ENCODE results near the gene ZC2HC1B.

ZC2HC1B gene

GRCh38 chr6:143952060-143952778, 87.9 kb downstream of the ZC2HC1B start:
- in situ Hi-C loops (cut with HindIII; ENCODE audit: low pct_ligation_motif_present, low pct_unique_long_range_greater_than_20kb, low sequenced_read_pairs), result no loop called here
- DNase-seq, result no peak

GRCh38 chr6:143952947-143953701, 88.8 kb downstream of the ZC2HC1B start:
- in situ Hi-C loops (cut with HindIII; ENCODE audit: low pct_ligation_motif_present, low pct_unique_long_range_greater_than_20kb, low sequenced_read_pairs), result no loop called here
- DNase-seq, result no peak

GRCh38 chr6:143953922-143954321, 89.6 kb downstream of the ZC2HC1B start:
- DNase-seq, result no peak
- in situ Hi-C loops (cut with HindIII; ENCODE audit: low pct_ligation_motif_present, low pct_unique_long_range_greater_than_20kb, low sequenced_read_pairs), result no loop called here

GRCh38 chr6:143955971-143956370, 91.7 kb downstream of the ZC2HC1B start:
- in situ Hi-C loops (cut with HindIII; ENCODE audit: low pct_ligation_motif_present, low pct_unique_long_range_greater_than_20kb, low sequenced_read_pairs), result no loop called here

DNA sequence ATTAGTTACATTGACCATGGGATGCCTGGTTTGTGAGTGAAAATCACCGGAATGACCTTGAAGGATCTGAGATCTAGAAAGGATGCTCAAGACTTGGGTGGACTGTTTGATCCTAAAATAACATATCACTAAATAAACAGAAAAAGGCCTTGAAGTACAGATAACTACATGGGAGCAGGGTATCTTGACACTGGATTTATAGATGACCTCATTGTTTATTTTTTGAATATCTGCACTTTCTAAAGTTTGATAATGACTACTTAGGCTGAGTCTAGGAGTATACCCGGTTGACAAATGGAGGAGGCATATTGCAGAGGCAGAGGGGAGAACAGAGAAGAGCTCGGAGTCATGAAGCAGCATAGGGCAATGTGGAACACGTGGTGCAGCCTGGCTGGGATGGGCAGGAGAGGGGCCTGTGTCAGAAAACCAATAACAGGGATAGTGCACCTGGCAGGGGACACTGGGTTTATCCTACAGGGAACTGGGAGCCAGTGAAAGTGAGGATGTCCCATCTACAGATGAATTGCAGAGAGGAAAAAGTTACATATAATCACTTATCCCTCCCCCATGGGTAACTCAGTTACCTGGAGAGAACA, 93.5 kb downstream of the ZC2HC1B start:
- DNase-seq, result no peak
- in situ Hi-C loops (cut with HindIII; ENCODE audit: low pct_ligation_motif_present, low pct_unique_long_range_greater_than_20kb, low sequenced_read_pairs), result no loop called here

More at GRCh38 chr6:143955971-143956370, 91.7 kb downstream of the ZC2HC1B start:
- DNase-seq, result no peak

GRCh38 chr6:143958839-143959399, 94.6 kb downstream of the ZC2HC1B start:
- DNase-seq, result no peak
- in situ Hi-C loops (cut with HindIII; ENCODE audit: low pct_ligation_motif_present, low pct_unique_long_range_greater_than_20kb, low sequenced_read_pairs), result no loop called here

DNA sequence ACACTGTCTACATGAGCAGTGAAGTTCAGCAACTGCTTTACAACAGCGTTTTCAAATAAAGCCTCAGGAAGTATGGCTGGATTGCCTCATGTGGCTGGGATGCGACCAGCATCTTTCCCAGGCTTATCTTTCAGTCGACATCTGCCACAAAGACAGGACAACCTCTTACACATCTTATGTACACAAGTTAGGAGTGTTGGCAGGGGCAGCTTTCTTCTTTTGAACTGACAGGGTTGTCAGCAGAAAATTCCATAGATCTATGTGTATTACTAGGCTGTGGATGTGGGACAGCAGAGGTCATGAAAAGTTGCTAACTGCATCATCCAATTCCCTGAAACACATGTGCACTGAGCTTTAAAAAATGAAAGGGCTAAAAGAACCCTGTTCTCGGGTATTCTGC, 95.7 kb downstream of the ZC2HC1B start:
- no peak for DNase-seq
- in situ Hi-C loops (cut with HindIII; ENCODE audit: low pct_ligation_motif_present, low pct_unique_long_range_greater_than_20kb, low sequenced_read_pairs), result no loop called here

GRCh38 chr6:143961066-143961465, 96.8 kb downstream of the ZC2HC1B start:
- in situ Hi-C loops (cut with HindIII; ENCODE audit: low pct_ligation_motif_present, low pct_unique_long_range_greater_than_20kb, low sequenced_read_pairs), result no loop called here

DNA sequence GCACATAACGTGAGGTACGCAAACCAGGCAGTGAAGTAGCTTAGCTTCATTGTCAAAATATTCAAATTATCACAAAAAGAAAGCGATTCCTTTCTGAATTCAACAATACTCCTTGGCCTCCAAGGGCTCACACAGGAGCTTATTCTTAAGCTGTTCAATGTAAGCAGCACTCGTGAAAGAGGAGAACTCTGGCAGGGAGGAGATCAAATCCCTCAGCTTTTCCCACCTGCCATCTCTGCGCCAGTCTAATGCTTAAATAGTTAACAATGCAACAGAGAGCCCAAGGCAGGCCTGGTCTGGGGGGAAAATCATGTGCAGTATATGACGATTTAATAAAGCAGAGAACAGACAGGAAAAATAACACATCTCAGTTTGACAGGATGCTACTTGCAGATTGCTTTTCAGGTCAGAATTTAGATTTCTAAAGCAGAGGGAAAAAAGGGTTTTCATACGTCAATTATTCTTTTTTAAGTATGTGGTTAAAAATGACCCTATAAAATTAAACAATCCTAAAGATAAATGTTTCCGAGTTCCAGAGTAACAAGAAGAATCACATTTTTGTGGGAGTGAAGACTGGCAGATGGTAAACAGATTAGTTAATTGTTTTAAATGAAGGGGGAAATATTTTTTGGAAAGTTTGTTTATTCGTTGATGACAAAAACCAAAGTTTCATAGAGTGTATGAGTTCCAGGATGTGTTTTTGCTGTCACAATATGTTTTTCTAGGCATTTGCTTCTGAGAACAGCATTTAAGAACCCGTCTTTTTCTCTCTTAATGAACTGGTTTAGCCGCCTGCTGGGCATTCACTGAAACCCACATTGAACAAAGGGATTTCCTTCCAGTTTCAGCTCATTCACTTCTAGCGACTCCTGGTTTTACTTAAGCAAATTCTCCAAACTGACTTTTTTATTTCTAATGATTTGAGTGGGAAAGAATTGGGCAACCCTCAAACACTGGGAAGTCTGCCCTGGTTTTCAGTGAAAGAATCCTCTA, 97.9 kb downstream of the ZC2HC1B start:
- in situ Hi-C loops (cut with HindIII; ENCODE audit: low pct_ligation_motif_present, low pct_unique_long_range_greater_than_20kb, low sequenced_read_pairs), result no loop called here
- DNase-seq, result no peak

More at GRCh38 chr6:143961066-143961465, 96.8 kb downstream of the ZC2HC1B start:
- DNase-seq, result no peak

DNA sequence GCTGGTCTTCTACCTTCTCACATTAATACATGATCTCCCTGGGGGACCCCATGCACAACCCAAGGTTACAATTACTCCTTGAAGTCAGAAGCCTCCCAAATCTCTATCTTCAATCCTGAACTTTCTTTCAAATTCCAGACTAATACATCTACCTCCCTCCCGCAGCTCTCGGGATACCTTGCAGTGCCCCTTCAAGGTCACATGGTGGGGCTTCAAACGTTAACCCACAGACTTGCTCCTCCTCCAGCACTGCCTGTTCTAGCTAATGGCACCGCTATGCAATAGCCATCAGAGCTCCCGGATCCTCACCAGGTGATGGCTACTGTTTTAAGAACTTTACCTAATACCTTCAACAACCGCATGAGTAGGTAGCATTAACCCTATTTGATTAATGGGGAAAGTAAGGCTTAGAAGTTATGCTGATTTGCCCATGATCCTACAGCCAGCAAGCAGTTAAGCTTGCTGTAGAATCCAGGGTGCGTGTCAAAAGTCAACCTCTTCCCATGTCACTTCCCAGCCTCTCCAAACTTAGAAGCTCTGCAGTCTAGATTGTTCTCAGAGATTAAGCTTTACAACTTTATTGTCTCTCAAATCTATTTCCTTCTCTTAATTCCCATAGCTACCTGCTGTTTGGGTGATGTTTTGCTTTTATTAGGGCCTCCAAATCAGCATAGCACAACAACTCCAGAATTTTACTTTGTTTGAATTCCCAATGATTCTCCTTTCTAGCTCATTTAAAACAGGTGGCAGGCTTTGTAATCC, 99.1 kb downstream of the ZC2HC1B start:
- no peak for DNase-seq
- in situ Hi-C loops (cut with HindIII; ENCODE audit: low pct_ligation_motif_present, low pct_unique_long_range_greater_than_20kb, low sequenced_read_pairs), result no loop called here

DNA sequence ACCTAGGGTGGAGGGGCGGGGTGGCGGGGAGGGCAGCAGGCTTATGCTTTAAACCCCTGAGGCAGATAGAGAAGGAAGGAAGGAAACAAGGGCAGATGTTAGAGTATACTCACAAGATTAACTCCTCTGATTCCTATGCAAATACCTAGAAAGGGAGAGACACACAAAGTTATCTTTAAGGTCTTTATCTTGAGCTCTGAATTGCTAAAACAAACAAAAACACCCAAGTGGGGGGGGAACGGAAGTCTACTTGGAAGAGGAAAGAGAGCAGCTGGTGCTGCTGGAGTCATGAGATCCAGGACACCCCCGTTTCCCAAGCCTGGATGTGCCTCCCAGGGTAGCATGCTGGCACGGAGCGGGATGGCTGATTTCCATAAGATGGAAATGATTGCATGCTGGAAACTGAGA, 100.4 kb downstream of the ZC2HC1B start:
- in situ Hi-C loops (cut with HindIII; ENCODE audit: low pct_ligation_motif_present, low pct_unique_long_range_greater_than_20kb, low sequenced_read_pairs), result no loop called here
- no peak for DNase-seq

GRCh38 chr6:143965503-143966171, 101.4 kb downstream of the ZC2HC1B start:
- DNase-seq, result no peak
- in situ Hi-C loops (cut with HindIII; ENCODE audit: low pct_ligation_motif_present, low pct_unique_long_range_greater_than_20kb, low sequenced_read_pairs), result no loop called here

DNA sequence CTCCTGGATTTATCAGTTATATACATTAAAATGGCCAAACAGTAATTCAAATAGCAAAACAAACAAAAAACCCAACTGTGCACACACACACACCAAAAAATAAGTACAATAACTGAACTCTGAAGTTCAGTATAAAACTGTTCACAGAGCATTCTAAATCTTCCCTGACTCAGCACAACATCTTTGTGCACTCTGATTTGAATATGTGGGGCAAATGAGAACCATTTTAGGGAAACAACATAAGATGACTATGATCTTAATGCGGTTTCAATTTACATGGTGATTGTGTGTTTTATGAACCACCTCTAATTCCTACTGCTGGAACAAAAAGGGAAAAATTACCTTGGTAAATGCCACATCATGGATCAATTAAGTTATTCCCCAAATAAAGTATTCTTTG, 102.0 kb downstream of the ZC2HC1B start:
- DNase-seq, result no peak
- in situ Hi-C loops (cut with HindIII; ENCODE audit: low pct_ligation_motif_present, low pct_unique_long_range_greater_than_20kb, low sequenced_read_pairs), result no loop called here

GRCh38 chr6:143967706-143968376, 103.6 kb downstream of the ZC2HC1B start:
- in situ Hi-C loops (cut with HindIII; ENCODE audit: low pct_ligation_motif_present, low pct_unique_long_range_greater_than_20kb, low sequenced_read_pairs), result no loop called here
- no peak for DNase-seq

- no peak for DNase-seq
- in situ Hi-C loops (cut with HindIII; ENCODE audit: low pct_ligation_motif_present, low pct_unique_long_range_greater_than_20kb, low sequenced_read_pairs), result no loop called here
These were observed 104.8 kb downstream of the ZC2HC1B start for GRCh38 chr6:143969077-143969476.

- no peak for DNase-seq
- in situ Hi-C loops (cut with HindIII; ENCODE audit: low pct_ligation_motif_present, low pct_unique_long_range_greater_than_20kb, low sequenced_read_pairs), result no loop called here
These were observed 106.4 kb downstream of the ZC2HC1B start for GRCh38 chr6:143970456-143971218.

Data from ACHN (cell line).